HG02678 (cell line): ENCODE measurements around the gene ZNF608.

Source experiments
- ATAC-seq: cut with Tn5 transposase; IDR thresholded peaks from one replicate; pipeline ENCODE4 v1.9.1; 2021; ENCODE audit warnings: mild to moderate bottlenecking, moderate library complexity; ENCODE audit not compliant: unreplicated experiment

ZNF608 gene

GRCh38 chr5:124720593-124720992, 25.8 kb downstream of the ZNF608 start:
- no peak for ATAC-seq

- no peak for ATAC-seq
Observed at GRCh38 chr5:124719113-124719967, 27.1 kb downstream of the ZNF608 start.

- ATAC-seq = no peak
Observed at GRCh38 chr5:124718380-124718789, 28.1 kb downstream of the ZNF608 start.

GRCh38 chr5:124716169-124716568, 30.3 kb downstream of the ZNF608 start:
- ATAC-seq = no peak

GRCh38 chr5:124714910-124715309, 31.5 kb downstream of the ZNF608 start:
- no peak for ATAC-seq

GRCh38 chr5:124713595-124713994, 32.8 kb downstream of the ZNF608 start:
- no peak for ATAC-seq

- no peak for ATAC-seq
Observed at GRCh38 chr5:124712731-124713305, 33.6 kb downstream of the ZNF608 start.

- ATAC-seq = no peak
Observed at GRCh38 chr5:124708086-124708485, 38.4 kb downstream of the ZNF608 start.

- no peak for ATAC-seq
Observed at GRCh38 chr5:124707520-124707919, 38.9 kb downstream of the ZNF608 start.

GRCh38 chr5:124706729-124707361, 39.6 kb downstream of the ZNF608 start:
- ATAC-seq = no peak

GRCh38 chr5:124706051-124706450, 40.4 kb downstream of the ZNF608 start:
- no peak for ATAC-seq

GRCh38 chr5:124705577-124705976, 40.9 kb downstream of the ZNF608 start:
- ATAC-seq = no peak

GRCh38 chr5:124704594-124705284, 41.7 kb downstream of the ZNF608 start:
- ATAC-seq = peak; percentile 86

GRCh38 chr5:124703995-124704394, 42.4 kb downstream of the ZNF608 start:
- ATAC-seq = no peak

GRCh38 chr5:124702525-124702924, 43.9 kb downstream of the ZNF608 start:
- no peak for ATAC-seq

- ATAC-seq = no peak
Observed at GRCh38 chr5:124701873-124702425, 44.5 kb downstream of the ZNF608 start.

GRCh38 chr5:124701016-124701415, 45.4 kb downstream of the ZNF608 start:
- no peak for ATAC-seq

GRCh38 chr5:124700333-124700732, 46.1 kb downstream of the ZNF608 start:
- no peak for ATAC-seq

- ATAC-seq = no peak
Observed at GRCh38 chr5:124698770-124699169, 47.7 kb downstream of the ZNF608 start.

- no peak for ATAC-seq
Observed at GRCh38 chr5:124697933-124698591, 48.4 kb downstream of the ZNF608 start.

GRCh38 chr5:124697501-124697900, 48.9 kb downstream of the ZNF608 start:
- ATAC-seq = no peak
